ENCODE measurements around the gene TIGAR.
A peak's percentile ranks its signal among the peaks of the same experiment; 100 is the strongest.

Gene TIGAR

DNA sequence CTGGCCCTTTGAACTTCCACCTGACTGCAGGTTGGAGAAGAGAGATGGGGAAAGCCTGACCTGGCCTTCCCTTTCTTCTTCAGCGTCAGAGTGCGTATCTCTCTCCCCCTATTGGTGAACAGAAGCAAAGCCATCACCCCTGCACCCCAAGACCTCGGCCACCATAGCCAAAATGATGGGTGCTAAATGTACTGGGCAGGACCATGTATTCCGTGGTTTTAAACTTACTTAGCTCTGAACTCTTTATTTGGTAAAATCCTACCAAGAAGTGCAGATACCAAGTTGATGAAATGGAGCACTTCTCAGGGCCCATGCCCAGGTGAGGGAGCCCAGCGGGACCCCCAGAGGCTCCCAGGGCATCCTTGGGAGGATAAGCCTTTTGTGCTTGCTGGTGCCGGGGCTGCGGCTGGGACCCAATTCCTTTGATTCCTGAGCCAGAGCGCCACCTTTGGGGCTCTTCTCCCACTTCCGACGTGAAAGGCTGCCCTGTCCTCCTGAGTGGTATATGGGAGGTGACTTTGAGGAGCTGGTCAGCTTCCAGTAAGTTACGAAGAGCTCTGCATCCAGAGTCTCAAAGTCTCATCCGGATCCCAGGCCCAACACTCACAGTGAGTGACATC, 38.0 kb upstream of the TIGAR start:
- DNase-seq (ENCODE audit: low spot score), result no peak

DNA sequence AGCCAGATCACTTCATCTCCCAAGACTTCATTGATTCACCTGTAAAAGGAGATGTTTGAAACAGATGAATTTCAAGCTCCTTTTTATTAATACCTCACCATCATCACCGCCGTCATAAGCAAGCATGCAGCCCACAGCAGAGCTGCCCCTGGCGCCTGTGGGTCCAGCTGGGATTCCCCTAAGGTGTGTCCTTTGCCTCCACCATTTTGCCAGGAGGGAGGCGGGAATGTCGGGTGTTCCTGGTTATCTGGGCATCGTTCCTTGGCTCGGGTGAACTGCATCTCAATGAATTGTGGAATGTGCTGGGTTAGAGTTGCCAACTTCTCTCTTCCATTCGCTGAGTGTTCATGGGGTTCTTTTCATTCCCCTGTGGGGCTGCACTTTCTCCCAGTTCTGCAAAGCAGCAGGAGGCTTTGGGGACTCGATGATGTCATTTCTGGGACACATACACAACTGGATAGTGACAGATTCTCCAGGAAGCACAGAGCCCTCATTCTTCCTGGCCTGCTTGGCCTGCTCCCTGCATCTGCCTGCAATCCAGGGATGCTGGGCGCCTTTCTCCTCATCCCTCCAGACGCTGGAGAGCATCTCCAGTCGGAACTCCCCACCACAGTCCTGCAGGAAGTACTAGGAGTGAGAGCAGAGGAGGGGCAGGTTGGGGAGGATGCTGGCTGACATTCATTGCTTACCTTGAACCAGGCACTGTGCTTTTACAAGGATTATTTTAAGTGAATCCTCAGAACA, 37.3 kb upstream of the TIGAR start:
- DNase-seq (ENCODE audit: low spot score), result no peak

DNA sequence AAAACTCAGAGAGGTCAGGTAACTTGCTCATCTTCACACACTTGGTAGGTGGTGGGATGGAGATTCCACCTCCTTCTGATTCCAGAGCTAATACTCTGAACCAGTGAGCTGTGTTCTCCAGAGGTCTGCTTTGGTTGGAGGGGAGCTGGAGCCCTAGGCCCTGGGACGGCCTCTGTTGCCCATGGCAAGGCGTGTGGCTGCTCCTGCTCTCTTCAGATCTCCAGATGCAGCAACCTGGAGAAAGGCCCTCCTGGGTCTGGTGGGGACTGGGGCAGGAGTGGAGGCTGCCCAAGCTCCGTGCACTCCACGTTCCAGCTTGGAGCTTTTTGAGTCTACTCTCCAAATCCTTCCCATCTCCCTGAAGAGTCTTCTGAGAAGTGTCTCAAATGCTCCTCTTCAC, 36.7 kb upstream of the TIGAR start:
- no peak for DNase-seq (ENCODE audit: low spot score)

DNA sequence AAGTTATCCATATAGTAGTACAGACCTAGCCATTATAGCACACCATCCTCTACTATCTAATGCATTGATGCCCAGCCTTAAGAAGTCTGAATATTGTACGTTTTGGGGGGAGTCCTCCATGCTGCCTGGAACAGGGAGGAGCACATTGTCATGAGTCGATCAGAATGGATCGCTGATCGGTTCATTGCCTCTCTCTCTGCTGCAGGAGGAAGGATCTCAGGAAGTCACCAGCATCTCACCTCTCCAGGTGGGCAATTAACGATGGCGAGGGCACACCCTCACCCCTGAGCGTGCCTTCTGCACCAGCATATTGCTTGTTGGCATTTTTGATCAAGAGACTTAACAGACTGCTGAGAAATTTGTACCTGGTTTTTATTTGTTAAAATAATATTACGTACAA, 35.9 kb upstream of the TIGAR start:
- no peak for DNase-seq (ENCODE audit: low spot score)

DNA sequence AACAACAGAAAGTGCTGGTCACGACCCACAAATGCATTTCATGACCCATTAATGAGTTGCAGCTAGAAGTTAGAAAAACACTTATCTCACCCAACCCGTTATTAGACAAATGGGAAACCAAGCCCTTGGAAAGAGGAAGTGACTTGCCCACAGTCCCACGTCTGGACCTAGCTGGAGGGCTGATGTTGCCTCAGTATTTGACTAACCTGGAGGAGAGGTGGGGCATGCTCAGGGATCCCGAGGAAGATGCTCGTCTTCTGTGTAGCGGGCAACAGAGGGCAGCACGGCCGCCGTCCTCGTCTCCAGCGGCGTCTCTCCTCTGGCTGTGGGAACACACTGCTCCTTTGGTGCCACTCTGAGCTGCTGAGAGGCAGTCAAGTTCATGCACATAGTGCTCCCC, 34.8 kb upstream of the TIGAR start:
- no peak for DNase-seq (ENCODE audit: low spot score)

DNA sequence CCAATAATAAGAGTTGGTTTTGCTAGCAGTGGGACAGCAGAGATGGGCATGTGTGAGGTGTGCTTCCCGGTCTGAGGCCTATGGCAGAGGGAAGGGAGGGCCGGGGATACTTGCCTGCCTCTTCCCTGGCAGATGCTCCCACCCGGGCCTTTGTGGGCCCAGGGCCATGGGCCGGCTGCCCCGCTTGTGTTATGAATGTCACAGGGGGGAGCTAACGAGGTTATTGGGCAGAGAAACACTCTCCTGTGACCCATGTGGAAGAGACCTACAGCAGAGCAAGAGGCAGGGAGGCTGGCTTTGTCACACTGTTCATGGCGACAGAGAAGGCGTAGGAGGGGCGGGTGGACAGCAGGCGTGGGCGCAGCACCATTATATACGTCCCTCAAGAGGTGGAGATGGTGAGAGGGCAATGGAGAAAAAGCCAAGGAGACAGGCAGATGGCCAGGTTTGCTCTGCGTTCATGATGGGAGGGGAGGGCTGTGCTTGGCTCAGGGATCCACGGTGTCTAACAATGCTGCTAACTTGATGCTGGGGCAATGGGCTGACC, 34.2 kb upstream of the TIGAR start:
- DNase-seq (ENCODE audit: low spot score), result no peak

DNA sequence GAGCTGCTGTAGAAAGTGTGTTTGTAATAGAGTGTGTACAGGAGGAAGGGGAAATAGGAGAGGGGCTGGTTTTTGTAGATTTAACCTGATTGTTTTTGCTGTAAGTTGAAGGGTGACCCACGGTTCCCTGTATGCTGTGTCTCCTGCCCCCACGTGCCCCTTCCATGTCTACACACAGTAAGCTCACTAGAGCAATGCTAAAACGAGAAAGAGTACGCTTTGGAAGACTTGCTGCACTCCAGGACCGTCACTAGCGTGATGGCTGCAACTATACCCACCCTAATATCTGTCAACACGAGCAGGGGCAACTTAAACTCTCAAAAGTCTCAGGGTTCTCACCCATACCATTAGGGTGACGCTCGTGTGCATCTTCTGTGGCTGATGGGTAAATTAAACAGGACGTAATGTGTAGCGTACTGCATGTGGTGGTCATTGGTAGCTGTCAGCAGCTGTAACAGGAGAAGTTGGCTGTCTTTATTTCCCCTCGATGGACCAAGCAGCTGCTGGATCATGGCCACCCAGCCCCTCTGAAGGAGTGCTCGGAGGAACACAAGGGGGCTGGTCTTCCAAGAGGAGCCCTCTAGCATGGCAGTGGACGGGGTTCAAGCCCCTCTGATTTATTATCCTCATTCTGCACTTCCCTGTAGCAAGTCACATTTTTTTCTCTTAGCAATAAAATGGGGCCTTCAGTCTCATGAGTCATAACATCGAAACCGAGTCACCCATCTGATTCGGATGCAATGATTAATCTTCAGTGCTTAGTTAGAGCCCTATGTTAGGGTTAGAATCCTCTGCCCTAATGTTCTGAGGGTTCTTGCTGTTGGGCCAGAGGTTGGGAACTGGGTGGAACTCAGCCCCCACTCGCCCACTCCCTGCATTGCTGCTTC, 33.4 kb upstream of the TIGAR start:
- DNase-seq (ENCODE audit: low spot score), result peak; percentile 57

DNA sequence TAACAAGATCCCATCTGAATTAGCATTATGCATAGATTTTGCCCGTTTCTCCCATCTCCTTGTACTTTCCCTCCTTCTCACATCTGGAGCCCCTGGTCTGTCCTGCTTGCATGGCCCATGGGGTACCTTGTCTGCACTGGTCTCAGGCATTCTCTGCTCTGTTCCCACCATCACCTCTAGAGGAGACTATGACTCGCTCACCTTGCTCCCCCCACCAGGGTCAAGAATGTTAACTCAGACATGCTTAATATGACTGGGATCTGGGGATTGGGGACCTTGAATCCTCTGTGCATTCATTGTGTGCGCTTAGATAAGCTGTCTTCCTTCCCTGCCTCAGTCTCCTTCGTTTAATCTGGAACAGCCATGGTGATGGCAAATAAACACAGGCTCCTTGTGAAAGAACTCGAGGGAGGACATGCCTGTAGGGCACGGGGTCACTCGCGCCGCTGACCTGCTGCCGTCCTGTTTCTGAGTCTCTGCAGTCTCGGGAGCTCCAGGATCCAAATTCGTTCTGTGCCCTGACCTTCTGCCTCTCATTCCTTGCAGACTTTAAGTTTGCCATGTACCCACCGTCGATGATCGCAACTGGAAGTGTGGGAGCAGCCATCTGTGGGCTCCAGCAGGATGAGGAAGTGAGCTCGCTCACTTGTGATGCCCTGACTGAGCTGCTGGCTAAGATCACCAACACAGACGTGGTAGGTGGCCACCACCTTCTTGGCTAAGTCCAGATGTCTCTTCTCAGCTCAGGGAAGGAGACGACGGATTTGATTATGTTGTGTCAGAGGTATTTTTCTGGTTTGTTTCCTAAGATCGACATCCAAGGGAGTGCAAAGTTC, 32.5 kb upstream of the TIGAR start:
- DNase-seq (ENCODE audit: low spot score), result no peak

DNA sequence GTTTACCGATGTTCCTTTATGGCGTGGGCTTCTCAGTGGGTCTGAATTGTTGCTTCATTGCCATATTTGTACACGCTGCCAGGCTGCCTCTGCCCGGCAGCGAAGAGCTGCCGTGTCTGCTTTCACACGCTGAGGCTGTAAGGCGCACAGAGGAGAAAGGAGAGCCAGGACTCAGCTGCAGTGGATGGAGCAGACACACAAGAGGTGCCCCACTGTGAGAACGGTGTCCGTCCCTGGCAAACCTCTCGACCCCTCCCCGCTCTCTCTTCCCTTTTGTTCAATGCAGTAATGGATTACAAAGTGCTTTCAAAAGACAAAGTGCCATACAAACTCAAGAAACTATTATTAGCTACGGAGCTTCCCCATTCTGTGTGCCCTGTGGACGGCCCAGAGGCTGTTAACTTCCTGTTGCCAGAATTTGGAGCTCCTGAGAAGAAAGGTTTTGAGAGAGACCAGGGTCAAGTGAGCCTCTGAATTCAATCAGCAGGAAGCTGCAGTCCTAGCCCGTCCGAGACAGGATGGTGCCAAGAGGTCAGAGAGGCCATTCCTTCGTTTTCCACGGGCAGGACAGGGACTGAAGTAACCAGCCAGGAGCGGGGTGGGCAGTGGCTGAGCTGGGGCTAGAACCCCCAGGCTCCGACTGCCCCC, 31.7 kb upstream of the TIGAR start:
- DNase-seq (ENCODE audit: low spot score), result no peak

DNA sequence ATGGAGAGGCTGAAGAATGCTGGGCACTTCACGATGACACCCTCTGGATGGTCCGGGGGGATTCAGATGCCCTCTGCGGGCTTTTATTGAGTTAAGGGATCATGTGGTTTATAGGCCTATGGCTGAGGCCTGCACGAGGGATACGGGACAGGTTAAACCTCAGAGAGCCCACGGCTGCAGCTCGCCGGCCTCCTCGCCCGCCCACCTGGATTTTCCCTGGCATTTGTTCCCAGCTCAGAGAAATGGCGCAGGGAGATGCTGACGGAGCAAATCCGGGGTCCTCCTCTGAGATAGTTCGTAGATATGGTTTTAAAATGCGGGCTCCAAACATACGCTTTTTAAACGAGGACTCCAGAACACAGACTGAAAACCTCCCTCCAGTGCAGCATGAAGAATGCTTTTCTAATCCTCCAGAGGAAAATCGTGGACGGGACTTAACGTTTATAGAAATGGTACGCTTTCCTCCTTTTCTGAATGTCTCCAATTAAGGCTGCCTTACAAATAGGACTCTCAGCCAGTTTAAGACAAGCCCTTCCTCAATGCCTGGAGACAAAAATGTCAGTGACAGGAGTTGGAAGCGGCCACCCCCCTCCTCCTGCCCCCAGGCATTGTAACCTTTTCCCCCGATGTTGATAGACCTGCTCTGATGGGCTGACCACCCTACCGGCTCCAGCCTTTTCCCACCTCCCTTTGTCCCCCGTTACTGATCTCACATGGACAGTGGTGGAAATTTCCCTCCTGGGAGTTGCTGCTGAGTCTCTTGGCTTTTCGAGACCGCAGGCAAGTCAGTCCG, 30.8 kb upstream of the TIGAR start:
- no peak for DNase-seq (ENCODE audit: low spot score)

DNA sequence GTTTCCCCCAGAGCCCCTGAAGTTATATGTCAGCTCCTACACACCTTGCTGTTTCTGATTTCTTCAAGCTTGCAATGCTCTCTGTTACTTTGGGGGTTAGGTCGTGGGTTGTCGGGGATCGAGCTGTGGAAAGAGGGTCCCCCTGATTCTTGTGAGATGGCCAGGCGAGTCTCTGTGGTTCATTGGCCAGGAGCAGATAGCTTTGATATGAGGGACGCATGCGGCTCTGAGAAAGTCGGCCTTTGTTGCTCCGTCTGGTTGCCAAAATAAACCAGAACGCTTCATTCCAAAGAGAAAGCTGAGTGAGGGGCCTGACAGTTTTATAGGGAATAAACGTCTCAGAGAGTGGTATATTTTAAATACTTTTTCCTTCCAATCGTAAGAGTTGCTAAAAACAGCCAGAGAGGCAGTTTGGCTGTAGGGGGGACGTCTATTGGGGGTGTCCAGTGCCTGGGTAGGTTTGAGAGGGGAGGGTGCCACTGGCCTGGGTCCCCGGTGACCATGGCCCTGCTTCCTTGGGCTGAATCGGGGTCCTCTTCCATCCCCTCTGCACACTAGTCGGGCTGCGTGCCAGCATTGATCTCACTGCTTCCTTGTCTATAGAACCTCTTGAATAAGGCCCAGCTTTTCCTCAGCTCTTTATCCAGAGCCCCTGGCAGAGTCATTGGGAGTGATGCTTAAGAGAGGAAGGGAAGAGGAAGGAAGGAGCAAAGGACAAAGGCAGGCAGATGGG, 28.5 kb upstream of the TIGAR start:
- DNase-seq (ENCODE audit: low spot score), result no peak

DNA sequence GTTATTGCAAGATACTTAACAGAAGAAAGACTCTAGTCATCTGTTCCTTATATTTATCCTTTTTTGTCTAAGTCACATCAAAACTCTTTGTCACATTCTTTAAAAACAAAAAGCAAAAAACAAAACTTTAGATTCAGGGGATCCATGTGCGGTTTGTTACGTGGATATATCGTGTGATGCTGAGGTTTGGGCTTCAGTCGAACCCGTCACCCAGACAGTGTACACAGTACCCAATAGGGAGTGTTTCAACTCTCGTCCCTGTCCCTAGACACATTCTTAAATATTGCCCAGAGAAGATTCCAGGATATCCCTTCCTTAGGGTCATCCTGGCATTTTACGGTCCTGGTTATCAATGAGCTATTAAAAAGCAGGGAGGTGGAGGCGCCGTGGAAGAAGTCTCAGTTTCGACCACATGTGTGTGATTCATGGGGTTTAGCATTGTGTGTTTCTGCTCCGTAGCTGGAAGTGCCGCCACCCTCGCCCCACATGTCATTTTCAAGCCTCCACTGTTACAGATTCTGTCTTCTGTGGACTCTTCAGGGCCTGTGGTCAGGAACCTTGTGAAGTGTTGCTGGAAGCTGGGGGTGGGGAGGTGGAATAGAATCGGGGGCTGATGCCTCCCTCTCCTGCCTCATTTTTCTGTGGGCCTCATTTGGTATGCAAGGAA, 27.6 kb upstream of the TIGAR start:
- peak; percentile 38 for DNase-seq (ENCODE audit: low spot score)

DNA sequence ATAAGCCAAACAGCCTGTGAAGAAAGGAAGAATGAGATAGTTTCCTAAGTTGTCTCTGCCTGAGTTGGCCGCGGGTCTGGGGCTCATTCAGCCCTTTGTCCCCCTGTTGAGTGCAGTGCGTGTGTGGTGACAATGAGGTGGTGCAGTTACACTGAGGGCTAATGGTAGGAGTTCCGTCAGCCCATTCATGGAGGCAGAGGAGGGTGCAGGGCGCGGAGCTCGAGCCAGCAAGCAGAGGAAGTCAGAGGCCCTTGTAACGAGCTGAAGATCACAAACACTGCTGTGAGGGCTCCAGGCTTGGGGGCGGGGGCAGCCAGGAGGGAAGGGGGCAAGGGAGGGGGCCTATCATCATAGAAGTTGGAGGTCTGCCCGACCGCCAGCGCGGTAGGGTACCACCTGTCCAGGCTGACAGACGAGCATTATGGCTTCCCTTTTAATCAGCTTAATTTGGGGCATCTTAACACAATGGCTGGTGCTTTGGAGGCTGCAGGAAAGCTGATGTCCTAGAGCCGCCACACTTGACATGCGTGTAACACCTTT, 27.0 kb upstream of the TIGAR start:
- DNase-seq (ENCODE audit: low spot score), result peak; percentile 20

DNA sequence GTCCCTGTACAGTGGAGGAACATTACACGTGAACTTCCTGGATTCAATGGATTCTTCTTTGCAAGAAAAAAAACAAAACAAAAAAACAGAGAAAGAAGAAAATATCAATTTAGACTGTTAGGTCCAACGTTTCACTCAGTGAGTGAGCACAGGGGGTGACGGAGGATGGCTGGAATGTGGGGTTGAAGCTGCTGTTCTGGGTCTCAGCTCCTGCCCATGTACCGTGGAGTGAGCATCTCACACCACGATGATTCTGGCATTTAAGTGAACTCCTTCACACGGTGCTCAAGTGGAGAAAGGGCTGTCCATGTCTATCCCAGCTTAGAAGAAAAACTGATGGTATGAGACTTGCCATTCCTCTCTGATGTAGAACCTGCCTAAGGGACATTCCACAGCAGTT, 24.3 kb upstream of the TIGAR start:
- no peak for DNase-seq (ENCODE audit: low spot score)

DNA sequence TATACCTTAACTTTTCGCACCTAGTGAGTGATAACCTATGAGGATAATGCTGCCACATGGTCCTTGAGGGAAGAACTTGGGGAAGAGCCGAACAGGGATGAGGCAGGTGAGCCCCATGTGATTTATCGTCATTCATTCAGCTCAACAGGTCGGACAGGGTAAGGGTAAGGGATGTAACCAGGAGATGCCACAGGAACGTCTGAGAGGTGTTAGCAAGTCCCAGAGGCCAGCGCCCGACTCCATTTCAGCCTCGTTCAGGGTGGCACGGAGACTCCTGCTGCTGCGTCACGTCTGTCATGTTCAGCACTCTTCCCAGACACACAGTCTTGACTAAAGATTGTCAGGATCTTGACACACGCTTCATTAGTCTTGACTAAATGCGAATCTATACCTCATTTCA, 23.4 kb upstream of the TIGAR start:
- no peak for DNase-seq (ENCODE audit: low spot score)

DNA sequence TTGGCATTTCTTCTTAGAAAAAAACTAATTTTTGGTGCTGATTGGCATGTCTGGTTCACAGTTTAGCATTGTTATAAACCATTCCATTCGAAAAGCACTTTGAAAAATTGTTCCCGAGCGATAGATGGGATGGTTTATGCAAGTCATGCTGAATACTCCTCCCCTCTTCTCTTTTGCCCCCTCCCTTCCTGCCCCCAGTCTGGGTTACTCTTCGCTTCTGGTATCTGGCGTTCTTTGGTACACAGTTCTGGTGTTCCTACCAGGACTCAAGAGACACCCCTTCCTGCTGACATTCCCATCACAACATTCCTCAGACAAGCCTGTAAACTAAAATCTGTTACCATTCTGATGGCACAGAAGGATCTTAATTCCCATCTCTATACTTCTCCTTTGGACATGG, 20.1 kb upstream of the TIGAR start:
- no peak for DNase-seq (ENCODE audit: low spot score)

DNA sequence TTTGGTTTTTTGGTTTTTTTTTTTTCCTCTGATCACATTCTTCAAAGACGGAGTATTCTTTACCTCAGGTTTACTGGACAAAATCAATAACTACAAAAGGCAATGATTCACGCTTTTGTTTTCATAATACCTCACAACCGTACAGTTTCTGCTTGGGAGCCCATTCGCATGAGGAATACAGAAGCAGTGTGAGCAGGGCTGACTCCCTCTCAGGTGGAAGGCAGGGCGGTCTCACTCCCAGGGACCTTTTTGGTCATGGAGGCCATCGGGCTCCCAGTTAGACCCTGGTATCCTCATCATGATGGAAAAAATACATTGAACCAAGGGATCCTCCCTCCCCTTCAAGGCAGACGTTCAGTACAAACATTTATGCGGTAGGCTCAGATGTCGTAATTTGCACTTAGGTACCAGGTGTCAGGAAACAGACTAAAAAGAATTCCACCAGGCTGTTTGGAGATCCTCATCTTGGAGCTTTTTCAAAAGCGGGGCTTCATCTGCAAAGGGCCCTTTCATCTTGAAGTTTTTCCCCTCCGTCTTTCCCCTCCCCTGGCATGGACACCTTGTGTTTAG, 19.0 kb upstream of the TIGAR start:
- no peak for DNase-seq (ENCODE audit: low spot score)

DNA sequence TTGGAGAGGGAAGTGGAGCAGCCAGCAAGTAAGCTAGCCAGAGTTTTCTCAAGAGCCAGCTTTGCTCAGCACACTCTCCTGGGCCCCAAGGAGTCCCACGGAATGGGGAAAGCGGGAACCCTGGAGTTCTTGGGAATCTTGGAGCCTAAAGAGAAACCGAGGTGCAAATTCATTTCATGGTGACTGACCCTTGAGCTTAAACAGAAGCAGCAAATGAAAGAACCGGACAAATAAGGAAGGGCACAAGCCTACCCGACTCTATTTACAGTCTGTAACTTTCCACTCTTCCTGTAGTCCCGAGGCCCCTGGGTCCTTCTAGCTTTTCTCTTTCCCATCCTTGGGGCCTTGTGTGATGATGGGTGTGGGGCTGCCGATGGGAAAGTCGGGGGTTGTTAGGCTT, 18.1 kb upstream of the TIGAR start:
- DNase-seq (ENCODE audit: low spot score), result no peak

DNA sequence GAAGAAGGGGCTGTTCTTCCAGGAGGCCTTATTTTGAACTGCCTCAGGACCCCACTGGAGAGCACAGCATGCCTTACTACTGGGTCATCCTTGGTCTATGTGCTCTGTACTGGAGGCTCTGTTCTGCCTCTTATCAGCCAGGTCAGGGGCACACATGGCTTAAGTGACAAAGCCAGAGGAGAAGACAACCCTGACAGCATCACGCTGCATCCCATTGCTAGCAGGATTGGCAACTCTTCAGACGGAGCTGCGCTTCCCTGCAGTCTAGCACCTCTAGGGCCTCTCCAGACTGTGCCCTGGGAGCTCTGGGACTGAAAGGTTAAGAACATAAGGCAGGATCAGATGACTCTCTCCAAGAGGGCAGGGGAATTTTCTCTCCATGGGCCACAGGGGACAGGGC, 17.3 kb upstream of the TIGAR start:
- no peak for DNase-seq (ENCODE audit: low spot score)
